ENCODE results near the gene ARL4A.
"Not testable (repeated sequence)": the region's sequence is repeated elsewhere in the genome, so short reads cannot be mapped to it uniquely, and the experiment has no call there.

The ARL4A gene

GRCh38 chr7:12642508-12642907, 44.9 kb upstream of the ARL4A start:
- DNase-seq = no peak
- Mint-ChIP-seq H3K9me3 (no peaks in the 10 kb centered on the region), H3K4me3 (no peak overlapping the region), H3K27ac (no peak overlapping the region), H3K36me3 (ENCODE audit: low read depth) (no peaks in the 10 kb centered on the region), H3K27me3 (ENCODE audit: low read depth, poor library complexity) (no peaks in the 10 kb centered on the region), H3K4me1 (peaks cover 5% of the 10 kb centered on the region)
- no peak for TF ChIP-seq CTCF (IDR thresholded peaks at IDR 0.05)

DNA sequence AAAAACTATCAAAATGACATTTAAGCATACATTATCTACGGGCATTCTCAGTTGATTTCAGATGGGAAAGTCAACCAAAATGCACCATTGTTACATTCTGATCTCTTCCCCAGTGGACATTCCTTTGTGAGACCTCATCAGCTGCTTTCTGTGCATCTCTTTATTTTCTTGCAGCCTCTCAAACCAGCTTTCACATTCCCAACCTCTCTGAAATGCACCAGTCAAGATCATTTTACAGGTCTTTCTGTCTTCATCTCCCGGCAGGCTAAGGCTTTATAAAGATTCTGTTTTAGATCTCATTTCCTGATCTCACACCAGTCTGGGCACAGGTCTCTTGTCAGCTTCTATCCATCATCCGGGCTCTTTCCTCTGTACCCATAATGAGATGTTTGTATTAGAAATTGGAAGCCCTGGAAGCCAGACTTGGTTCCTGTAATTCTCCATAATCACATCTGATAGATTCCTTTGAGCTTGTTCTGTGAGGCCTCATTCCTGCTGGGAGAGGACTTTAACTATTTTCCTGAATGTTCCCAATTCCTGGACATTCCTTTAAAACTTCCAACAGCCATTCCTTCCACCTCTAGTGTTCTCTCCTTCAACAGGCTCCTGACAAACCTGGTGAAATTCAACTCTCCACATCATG, 44.3 kb upstream of the ARL4A start:
- H3K4me3 Mint-ChIP-seq = no peak overlapping the region
- peaks cover 5% of the 10 kb centered on the region for H3K4me1 Mint-ChIP-seq
- no peak overlapping the region for H3K27ac Mint-ChIP-seq
- no peaks in the 10 kb centered on the region for H3K27me3 Mint-ChIP-seq (ENCODE audit: low read depth, poor library complexity)
- no peak for TF ChIP-seq CTCF (IDR thresholded peaks at IDR 0.05)
- DNase-seq = no peak
- H3K36me3 Mint-ChIP-seq (ENCODE audit: low read depth) = no peaks in the 10 kb centered on the region
- no peaks in the 10 kb centered on the region for H3K9me3 Mint-ChIP-seq

GRCh38 chr7:12643644-12644043, 43.8 kb upstream of the ARL4A start:
- Mint-ChIP-seq H3K4me1 (peaks cover 5% of the 10 kb centered on the region), H3K27me3 (ENCODE audit: low read depth, poor library complexity) (no peaks in the 10 kb centered on the region), H3K36me3 (ENCODE audit: low read depth) (no peaks in the 10 kb centered on the region), H3K27ac (no peak overlapping the region), H3K9me3 (no peaks in the 10 kb centered on the region), H3K4me3 (no peak overlapping the region)
- no peak for TF ChIP-seq CTCF (IDR thresholded peaks at IDR 0.05)
- no peak for DNase-seq

DNA sequence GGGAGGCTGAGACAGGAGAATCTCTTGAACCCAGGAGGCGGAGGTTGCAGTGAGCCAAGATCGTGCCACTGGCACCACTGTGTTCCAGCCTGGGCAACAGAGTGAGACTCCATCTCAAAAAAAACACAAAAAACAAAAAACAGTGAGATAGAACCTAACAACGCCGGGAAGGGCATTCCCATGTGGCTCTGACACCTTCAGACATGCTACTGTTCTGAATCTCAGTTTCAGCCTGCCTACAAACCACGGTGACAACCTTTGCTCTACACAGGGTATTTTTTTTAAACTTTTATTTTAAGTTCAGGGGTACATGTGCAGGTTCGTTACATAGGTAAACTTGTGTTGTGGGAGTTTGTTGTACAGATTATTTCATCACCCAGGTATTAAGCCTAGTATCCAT, 42.2 kb upstream of the ARL4A start:
- H3K4me1 Mint-ChIP-seq = not testable (repeated sequence)

GRCh38 chr7:12646139-12646538, 41.3 kb upstream of the ARL4A start:
- H3K27ac Mint-ChIP-seq = no peak overlapping the region
- DNase-seq = no peak
- no peaks in the 10 kb centered on the region for H3K4me1 Mint-ChIP-seq
- H3K4me3 Mint-ChIP-seq = no peak overlapping the region
- TF ChIP-seq CTCF (IDR thresholded peaks at IDR 0.05) = no peak
- H3K36me3 Mint-ChIP-seq (ENCODE audit: low read depth) = no peaks in the 10 kb centered on the region
- no peaks in the 10 kb centered on the region for H3K9me3 Mint-ChIP-seq
- no peaks in the 10 kb centered on the region for H3K27me3 Mint-ChIP-seq (ENCODE audit: low read depth, poor library complexity)

More for the DNA sequence above, 42.2 kb upstream of the ARL4A start:
- not testable (repeated sequence) for DNase-seq; H3K9me3 Mint-ChIP-seq; H3K4me3 Mint-ChIP-seq; H3K36me3 Mint-ChIP-seq (ENCODE audit: low read depth); H3K27me3 Mint-ChIP-seq (ENCODE audit: low read depth, poor library complexity); H3K27ac Mint-ChIP-seq

DNA sequence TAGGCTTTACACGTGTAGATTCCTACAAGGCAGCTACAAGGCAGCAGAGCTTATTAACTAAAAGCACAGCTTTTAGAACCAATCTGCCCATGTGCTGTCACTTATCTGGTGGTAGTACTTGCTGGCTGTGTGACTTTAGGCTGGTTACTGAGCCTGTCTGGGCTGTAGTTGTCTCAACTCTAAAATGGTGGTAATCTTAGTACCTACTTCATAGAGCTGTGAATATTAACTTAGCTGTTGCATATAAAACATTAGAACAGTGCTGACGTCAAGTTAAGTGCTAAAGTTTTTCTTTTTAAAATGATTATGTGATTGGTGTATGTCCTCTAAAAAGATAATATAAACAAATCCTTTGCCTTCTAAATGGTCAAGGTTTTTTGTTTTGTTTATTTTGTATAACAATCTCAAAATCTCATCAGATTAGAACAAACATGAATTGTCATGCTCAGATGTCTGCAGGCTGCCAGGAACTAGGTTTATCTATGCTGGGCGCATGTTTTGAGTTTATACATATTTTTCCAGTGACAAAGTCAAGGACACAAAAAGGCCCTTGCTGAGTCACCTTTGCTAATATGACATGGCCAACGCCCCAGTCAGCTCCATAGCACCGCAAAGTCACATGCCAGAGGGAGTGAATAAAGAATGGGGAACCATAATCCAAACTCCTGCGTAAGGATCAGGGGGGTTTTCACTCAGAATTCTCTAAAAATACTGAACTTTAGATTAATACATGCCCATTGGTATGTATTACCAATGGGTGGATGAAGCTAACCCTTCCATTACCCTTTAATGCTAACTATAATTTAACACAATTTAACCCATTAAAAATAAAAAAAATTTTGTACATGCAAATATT, 39.8 kb upstream of the ARL4A start:
- no peaks in the 10 kb centered on the region for H3K36me3 Mint-ChIP-seq (ENCODE audit: low read depth)
- TF ChIP-seq CTCF (IDR thresholded peaks at IDR 0.05) = no peak
- no peak for DNase-seq
- no peaks in the 10 kb centered on the region for H3K9me3 Mint-ChIP-seq
- no peaks in the 10 kb centered on the region for H3K4me1 Mint-ChIP-seq
- no peak overlapping the region for H3K4me3 Mint-ChIP-seq
- no peak overlapping the region for H3K27ac Mint-ChIP-seq
- H3K27me3 Mint-ChIP-seq (ENCODE audit: low read depth, poor library complexity) = no peaks in the 10 kb centered on the region
